GM19372 (cell line): ENCODE data around the gene GRAMD1A.
"Not testable (repeated sequence)": the region's sequence is repeated elsewhere in the genome, so short reads cannot be mapped to it uniquely, and the experiment has no call there.

Experiments used
- ATAC-seq: cut with Tn5 transposase; IDR thresholded peaks from one replicate; pipeline ENCODE4 v1.9.1; 2021; ENCODE audit warnings: mild to moderate bottlenecking, low read depth, moderate library complexity; ENCODE audit not compliant: unreplicated experiment

Gene GRAMD1A

GRCh38 chr19:34975056-34975455, 25.1 kb upstream of the GRAMD1A start:
- ATAC-seq: no peak

DNA sequence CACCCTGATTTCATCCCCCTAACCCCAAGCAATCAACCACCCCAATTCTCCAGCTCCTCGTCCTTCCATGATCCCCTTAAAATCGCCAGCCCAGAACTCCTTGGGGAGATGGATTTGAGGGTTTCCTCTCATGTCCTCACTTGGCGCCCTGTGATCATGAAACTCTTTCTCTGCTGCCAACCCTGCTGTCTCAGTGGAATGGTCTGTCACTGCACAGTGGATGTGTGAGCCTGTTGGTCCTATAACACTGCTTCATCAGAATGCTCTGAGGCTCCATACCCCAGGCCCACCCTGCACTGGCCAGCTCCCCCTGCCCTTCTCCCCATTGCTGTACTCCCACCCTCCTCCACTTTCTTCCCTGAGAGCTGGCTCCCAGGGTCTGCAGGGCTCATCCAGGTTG, 23.5 kb upstream of the GRAMD1A start:
- no peak for ATAC-seq

DNA sequence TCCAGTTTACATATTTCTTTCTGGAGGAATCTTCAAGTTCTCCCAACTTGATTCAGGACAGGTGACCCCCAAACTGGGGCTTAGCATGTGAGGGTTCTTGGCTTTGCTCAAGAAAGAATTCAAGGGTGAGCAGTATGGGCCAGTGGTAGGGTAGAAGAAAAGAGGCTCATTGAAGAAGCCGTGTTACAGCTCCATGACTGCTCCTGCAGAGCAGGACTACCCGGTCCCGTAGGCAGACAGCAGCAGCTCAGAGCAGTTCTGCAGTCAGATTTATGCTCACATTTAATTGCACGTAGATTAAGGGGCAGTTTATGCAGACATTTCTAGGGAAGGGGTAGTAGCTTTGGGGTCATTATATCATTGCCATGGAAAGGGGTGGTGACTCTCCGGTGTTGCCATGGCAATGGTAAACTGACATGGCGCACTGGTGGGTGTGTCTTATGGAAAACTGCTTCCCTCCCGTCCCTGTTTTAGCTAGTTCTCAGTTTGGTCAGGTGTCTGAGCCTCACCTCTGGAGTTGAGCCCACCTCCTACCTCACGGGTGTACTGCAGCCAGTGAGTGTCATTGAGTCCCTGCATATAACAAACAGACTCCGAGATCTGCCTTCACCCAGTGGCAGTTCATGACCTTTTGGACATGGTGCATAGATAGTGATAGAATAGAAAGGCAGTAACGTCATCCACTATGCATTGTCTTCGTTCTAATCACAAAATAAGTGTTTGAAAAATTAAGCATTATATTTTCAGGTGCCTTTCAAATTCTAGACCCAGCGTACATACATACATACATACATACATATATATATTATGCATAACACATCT, 20.1 kb upstream of the GRAMD1A start:
- ATAC-seq: no peak

DNA sequence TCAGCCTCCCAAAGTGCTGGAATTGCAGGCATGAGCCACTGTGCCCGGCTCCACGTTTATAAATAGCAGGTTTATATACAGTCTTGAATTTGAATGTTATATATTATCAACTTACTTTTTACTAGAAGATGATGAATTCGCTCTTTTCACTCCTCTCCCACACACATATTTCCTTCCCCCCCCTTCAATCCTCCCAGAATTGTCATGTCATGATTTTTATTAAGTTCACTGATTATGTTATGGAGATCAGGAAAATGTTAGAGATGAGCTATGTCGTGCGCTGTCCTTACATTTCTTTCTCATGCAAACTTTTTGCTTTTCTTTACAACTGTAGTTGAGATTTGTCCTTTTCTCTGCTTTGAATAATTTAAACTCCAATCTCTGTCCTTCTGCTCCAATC, 17.8 kb upstream of the GRAMD1A start:
- no peak for ATAC-seq

GRCh38 chr19:34983786-34984185, 16.3 kb upstream of the GRAMD1A start:
- ATAC-seq: no peak

DNA sequence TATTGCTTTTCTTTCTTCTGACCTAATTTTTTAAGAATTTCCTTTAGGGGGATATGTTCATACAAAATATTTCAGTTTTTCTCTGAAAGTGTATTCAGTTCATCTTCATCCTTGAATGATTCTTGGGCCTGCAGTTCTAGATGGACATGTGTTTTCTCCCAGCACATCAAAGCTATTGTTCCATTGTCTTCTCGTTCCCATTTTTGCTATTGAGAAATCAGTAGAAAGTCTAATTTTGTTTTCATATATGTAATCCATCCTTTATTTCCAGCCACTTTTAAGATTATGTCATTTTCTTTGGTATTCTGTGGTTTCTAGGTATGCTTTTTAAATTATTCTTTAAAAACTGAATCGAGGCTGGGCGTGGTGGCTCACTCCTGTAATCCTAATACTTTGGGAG, 15.8 kb upstream of the GRAMD1A start:
- ATAC-seq: no peak

- no peak for ATAC-seq
These were observed 14.7 kb upstream of the GRAMD1A start for GRCh38 chr19:34985249-34986022.

GRCh38 chr19:34988119-34988518, 12.0 kb upstream of the GRAMD1A start:
- ATAC-seq: no peak

DNA sequence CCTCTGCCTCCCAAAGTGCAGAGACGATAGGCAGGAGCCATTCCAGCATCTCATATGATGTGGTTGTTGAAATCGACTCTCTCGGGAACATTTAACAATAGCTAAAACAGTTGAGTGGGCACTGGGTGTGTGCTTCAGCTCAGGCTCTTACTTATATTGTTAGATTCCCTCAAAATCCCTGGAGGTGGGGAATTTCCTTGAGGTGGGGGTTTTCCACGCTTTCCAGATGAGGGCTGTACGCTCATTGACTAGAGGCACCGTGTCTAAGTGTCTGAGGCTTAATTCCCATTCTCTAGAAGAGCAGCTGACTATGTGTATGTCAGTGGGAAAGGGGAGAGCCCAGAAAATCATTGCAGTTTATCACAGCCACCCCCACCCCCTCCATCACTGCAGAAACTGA, 10.8 kb upstream of the GRAMD1A start:
- ATAC-seq: no peak

- no peak for ATAC-seq
These were observed 9.4 kb upstream of the GRAMD1A start for GRCh38 chr19:34990578-34991192.

GRCh38 chr19:34991542-34992333, 8.4 kb upstream of the GRAMD1A start:
- ATAC-seq: no peak

DNA sequence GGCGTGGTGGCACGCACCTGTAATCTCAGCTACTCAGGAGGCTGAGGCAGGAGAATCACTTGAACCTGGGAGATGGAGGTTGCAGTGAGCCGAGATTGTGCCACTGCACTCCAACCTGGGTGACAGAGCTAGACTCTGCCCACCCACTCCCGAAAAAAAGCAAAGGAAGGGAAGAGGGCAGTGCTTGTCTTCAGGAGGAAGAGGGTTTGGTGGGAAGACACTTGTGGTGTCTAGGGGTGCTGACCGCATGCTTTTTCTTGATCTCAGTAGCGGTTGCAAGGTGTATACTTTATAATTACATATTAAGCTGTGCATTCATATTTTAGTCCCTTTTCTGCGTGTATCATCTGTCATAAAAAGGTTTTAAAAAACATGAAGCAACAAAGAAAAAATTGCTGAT, 7.5 kb upstream of the GRAMD1A start:
- ATAC-seq: not testable (repeated sequence)

DNA sequence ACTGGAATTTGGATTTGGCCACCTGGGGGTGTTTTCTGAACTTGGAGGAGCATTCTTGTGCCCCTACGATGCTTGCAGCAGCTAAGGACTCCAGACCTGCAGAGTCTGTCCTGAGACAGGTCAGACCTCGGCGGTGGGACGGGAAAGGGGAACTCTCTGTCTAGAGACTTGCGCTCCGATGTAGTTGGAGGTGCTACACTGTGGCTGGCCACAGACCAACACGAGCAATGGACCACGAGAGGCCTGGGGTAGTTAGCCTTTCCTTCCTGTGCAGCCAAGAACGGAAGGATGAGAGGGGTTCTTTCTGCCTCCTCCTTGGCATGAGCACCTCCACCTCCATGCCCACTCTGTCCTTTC, 5.9 kb upstream of the GRAMD1A start:
- no peak for ATAC-seq

DNA sequence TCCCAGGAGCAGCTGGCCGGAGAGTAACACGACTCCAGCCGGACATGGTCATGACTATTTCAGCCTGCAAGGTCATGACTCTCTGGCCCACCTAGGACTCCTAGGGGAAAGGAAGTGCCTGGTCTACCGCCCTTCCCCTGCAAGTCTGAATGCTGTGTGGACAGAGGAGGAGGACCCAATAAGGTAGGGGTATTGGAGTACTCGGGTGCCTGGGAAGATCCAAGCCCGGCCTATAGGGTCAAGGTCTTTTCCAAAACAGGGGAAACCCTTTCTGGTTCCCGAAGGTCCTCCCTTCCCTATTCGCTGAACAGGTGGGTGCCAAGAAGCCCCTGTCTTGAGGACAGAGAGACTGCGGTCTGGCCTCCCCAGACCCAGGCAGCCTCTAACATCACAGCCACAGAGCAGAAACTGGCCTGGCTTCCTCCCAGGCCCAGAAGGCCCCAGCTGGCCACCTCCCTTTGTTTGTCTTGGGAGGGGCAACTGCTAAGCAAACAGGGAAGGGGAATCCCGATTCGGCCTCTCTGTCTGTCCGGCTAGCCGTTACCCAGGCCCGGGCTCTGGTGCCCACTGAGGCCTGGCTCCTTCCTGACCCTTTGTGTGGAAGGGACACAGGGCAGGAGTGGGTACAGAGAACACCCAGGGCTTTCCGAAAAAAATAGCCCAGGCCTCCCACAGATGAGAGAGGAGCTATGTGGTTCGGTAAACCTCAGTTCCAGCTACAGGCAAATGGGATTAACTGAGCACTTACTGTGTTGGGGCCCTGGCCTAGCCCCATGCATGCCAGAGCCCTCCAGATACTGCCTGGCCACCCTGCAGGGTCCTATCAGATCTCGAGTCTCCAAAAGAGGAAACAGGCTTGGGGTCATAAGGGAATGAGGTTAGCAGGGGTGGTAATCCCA, 5.2 kb upstream of the GRAMD1A start:
- no peak for ATAC-seq

DNA sequence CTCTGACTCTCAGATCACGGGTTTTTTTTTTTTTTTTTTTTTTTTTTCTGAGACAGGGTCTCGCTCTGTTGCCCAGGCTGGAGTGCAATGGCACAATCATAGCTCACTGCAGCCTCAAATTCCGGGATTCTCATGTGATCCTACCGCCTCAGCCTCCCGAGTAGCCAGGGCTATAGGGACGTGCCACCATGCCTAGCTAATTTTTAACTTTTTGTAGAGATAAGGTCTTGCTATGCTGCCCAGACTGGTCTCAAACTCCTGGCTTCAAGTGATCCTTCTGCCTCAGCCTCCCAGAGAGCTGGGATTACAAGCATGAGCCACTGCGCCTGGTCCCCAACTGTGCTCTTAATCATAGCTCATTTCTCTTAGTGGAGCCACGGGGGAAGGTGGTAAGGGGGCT, 4.6 kb upstream of the GRAMD1A start:
- ATAC-seq: no peak

DNA sequence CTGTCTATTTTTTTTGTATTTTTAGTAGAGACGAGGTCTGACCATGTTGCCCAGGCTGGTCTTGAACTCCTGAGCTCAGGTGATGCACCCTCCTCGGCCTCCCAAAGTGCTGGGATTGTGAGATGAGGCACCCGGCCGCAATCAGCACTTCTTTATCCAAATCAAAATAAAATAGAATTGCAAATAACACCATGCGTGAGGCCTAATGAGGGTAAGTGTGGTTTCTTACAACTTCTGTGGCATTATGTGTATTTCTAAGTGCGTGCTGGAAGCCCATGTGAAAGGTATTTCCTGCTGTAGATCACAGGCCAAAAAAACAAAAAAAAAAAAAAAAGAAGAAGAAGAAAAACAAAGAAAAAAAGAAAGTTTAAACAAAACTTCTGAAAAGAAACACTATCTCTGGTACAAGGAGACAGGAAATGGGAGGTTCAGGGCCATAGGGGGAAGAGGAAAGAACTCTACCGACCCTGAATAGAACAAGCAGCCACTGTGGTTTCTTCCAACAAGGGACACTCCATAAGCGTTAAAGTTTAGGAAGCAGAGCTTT, 3.0 kb upstream of the GRAMD1A start:
- ATAC-seq: no peak

DNA sequence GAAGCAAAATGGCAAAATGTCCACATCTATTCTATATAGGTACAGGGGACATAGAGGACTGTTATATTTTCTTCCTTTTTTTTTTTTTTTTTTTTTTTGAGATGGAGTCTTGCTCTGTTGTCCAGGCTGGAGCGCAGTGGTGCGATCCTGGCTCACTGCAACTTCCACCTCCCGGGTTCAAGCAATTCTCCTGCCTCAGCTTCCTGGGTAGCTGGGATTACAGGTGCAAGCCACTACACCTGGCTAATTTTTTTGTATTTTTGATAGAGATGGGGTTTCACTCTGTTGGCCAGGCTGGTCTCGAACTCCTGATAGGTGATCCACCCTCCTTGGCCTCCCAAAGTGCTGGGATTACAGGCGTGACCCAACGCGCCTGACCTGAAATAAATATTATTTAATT, 1.9 kb upstream of the GRAMD1A start:
- ATAC-seq: not testable (repeated sequence)

DNA sequence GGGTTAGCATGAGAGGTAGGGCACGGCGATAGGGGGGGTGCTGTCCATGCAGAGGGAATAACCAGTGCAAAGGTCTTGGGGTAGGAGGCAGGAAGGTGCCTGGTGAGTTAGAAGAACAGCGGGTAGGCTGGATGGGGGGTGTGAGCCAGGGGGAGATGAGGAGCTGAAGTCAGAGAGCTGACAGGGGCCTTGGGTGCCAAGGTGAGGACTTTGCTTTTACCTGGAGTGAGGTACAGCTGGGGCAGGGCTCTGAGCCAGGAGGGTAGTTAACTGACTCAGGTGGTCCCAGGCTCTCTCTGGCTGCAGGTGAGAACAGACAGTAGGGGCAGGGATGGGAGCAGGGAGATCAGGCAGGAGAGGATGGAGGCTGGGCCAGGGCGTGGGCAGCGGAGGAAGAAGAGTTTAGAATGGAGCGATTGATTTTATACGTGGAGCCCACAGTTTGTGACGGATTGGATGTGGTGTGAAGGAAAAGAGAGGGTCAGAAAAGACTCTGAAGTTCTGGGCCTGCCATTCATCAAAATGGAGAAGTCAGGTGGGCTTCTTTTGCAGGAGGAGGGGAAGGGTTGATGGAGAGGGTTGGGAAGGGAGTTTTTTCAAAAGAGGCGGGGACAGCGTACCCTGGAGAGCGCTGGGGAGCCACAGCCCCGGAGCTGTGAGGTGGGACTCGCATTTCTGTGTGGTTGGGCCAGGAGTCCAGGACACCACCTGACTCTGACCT, 1.2 kb upstream of the GRAMD1A start:
- ATAC-seq: no peak

- no peak for ATAC-seq
These were observed 169 bp downstream of the GRAMD1A start for GRCh38 chr19:35000338-35000646.
